ENCODE data around the gene ATP8B4. TPM values are rescaled to one million over a fixed set of nuclear protein-coding genes. Genes with fewer than 3 reads are reported as not detected.

The ATP8B4 gene
- total RNA-seq, 1 donor from 2014 or later, result 9.0 TPM

- Histone ChIP-seq H3K4me3 (no peak overlapping the region), H3K4me1 (no peaks in the 10 kb centered on the region), H3K27me3 (ENCODE audit: low read depth) (no peaks in the 10 kb centered on the region), H3K27ac (no peak overlapping the region), H3K9me3 (no peaks in the 10 kb centered on the region), H3K36me3 (no peaks in the 10 kb centered on the region)
- TF ChIP-seq CTCF (IDR thresholded peaks at IDR 0.05), result no peak
- intact Hi-C loops (cut with DNase I), result no loop called here
- DNase-seq (no peak), ATAC-seq (no peak)
Measured at GRCh38 chr15:49817100-49817499, 301.9 kb downstream of the ATP8B4 start.

GRCh38 chr15:49815950-49816349 lies 303.1 kb downstream of the ATP8B4 start:
- Histone ChIP-seq H3K9me3 (no peaks in the 10 kb centered on the region), H3K4me1 (no peaks in the 10 kb centered on the region), H3K4me3 (no peak overlapping the region), H3K36me3 (no peaks in the 10 kb centered on the region), H3K27me3 (ENCODE audit: low read depth) (no peaks in the 10 kb centered on the region), H3K27ac (no peak overlapping the region)
- intact Hi-C loops (cut with DNase I), result no loop called here
- ATAC-seq (no peak), DNase-seq (no peak)
- no peak for TF ChIP-seq CTCF (IDR thresholded peaks at IDR 0.05)

- intact Hi-C loops (cut with DNase I), result no loop called here
- Histone ChIP-seq H3K4me1 (no peaks in the 10 kb centered on the region), H3K9me3 (no peaks in the 10 kb centered on the region), H3K4me3 (no peak overlapping the region), H3K27me3 (ENCODE audit: low read depth) (no peaks in the 10 kb centered on the region), H3K36me3 (no peaks in the 10 kb centered on the region), H3K27ac (no peak overlapping the region)
- DNase-seq (no peak), ATAC-seq (no peak)
- TF ChIP-seq CTCF (IDR thresholded peaks at IDR 0.05), result no peak
Measured at GRCh38 chr15:49815526-49815925, 303.5 kb downstream of the ATP8B4 start.

- Histone ChIP-seq H3K27ac (no peak overlapping the region), H3K9me3 (no peaks in the 10 kb centered on the region), H3K4me3 (no peak overlapping the region), H3K36me3 (no peaks in the 10 kb centered on the region), H3K4me1 (no peaks in the 10 kb centered on the region), H3K27me3 (ENCODE audit: low read depth) (no peaks in the 10 kb centered on the region)
- intact Hi-C loops (cut with DNase I), result no loop called here
- no peak for ATAC-seq
- no peak for TF ChIP-seq CTCF (IDR thresholded peaks at IDR 0.05)
- no peak for DNase-seq
Measured at GRCh38 chr15:49814709-49815108, 304.3 kb downstream of the ATP8B4 start.

- Histone ChIP-seq H3K36me3 (no peaks in the 10 kb centered on the region), H3K27ac (no peak overlapping the region), H3K4me3 (no peak overlapping the region), H3K27me3 (ENCODE audit: low read depth) (no peaks in the 10 kb centered on the region), H3K4me1 (no peaks in the 10 kb centered on the region), H3K9me3 (no peaks in the 10 kb centered on the region)
- DNase-seq, result no peak
- no peak for TF ChIP-seq CTCF (IDR thresholded peaks at IDR 0.05)
- intact Hi-C loops (cut with DNase I), result no loop called here
- peak; percentile 50 to 63 for ATAC-seq
Measured at GRCh38 chr15:49813625-49814024, 305.4 kb downstream of the ATP8B4 start.

GRCh38 chr15:49810720-49811119 lies 308.3 kb downstream of the ATP8B4 start:
- no peak for DNase-seq
- no peak overlapping the region for H3K4me3 ChIP-seq
- H3K4me1 ChIP-seq, result no peaks in the 10 kb centered on the region
- intact Hi-C loops (cut with DNase I), result no loop called here
- no peaks in the 10 kb centered on the region for H3K27me3 ChIP-seq (ENCODE audit: low read depth)
- H3K27ac ChIP-seq, result no peak overlapping the region
- no peaks in the 10 kb centered on the region for H3K9me3 ChIP-seq
- TF ChIP-seq CTCF (IDR thresholded peaks at IDR 0.05), result no peak
- no peak for ATAC-seq
- H3K36me3 ChIP-seq, result no peaks in the 10 kb centered on the region

Data from lower lobe of right lung (tissue), 2 donors.